GM12878 (cell line): ENCODE results near the gene NRDE2. TPM values are rescaled to one million over a fixed set of nuclear protein-coding genes. Genes with fewer than 3 reads are reported as not detected.

ENCODE experiments used
- BCL11A ChIP-seq: IDR thresholded peaks from 2 replicates; pipeline ENCODE4 v1.6.1; 2011; ENCODE audit warnings: low read depth, low read length
- BCL3 ChIP-seq: IDR thresholded peaks from 2 replicates; pipeline ENCODE4 v1.6.1; 2011; ENCODE audit warnings: borderline replicate concordance, low read depth, mild to moderate bottlenecking, moderate library complexity, low read length; ENCODE audit not compliant: insufficient read depth, poor library complexity, severe bottlenecking
- BCLAF1 ChIP-seq: fragments of 450-650 bp; IDR thresholded peaks from 2 replicates; pipeline ENCODE4 v1.6.1; 2017; ENCODE audit warnings: antibody characterized with exemption, mild to moderate bottlenecking, moderate library complexity
- CHD1 ChIP-seq: IDR thresholded peaks from 2 replicates; pipeline ENCODE4 v1.6.1; 2012; ENCODE audit warnings: low read depth, low read length, improper control_type of control experiment
- CREM ChIP-seq: IDR thresholded peaks from 2 replicates; pipeline ENCODE4 v1.6.1; 2014; ENCODE audit warnings: antibody characterized with exemption, low read depth
- IRF4 ChIP-seq: IDR thresholded peaks from 2 replicates; pipeline ENCODE4 v1.6.1; 2011; ENCODE audit warnings: low read depth, low read length
- MTA3 ChIP-seq: IDR thresholded peaks from 2 replicates; pipeline ENCODE4 v1.6.1; 2012; ENCODE audit warnings: low read length, inconsistent platforms, borderline replicate concordance
- PAX5 ChIP-seq: IDR thresholded peaks from 2 replicates; pipeline ENCODE4 v1.6.1; 2011; ENCODE audit warnings: low read depth, low read length, borderline replicate concordance
- RELB ChIP-seq: fragments of 450-650 bp; IDR thresholded peaks from 2 replicates; pipeline ENCODE4 v1.6.1; 2017; ENCODE audit warnings: low read depth, mild to moderate bottlenecking, moderate library complexity
- ZNF592 ChIP-seq: fragments of 450-650 bp; IDR thresholded peaks from 2 replicates; pipeline ENCODE4 v1.6.1; 2017; ENCODE audit warnings: mild to moderate bottlenecking, moderate library complexity
- ZNF622 ChIP-seq: fragments of 450-650 bp; IDR thresholded peaks from 2 replicates; pipeline ENCODE4 v1.6.1; 2017; ENCODE audit warnings: mild to moderate bottlenecking, inconsistent platforms
- polyA plus RNA-seq, 11 experiments: library from polyadenylated mRNA; depleted of rRNA in 4 of 11; unstranded in 6 of 11; stranded (reverse) in 5 of 11; fragments of >200 nt; fragmentation: Nextera tagmentation in 4 of 11; fragmentation: Illumina TruSeq in 1 of 11; extraction: Ambion mirVana in 4 of 11; extraction: Trizol in 1 of 11; gene quantifications; 1 replicate in 1 of 11; 2 replicates in 10 of 11; pipeline versions ENCODE4 v1.2.1 to v1.2.3, GENCODE V29; 2011 to 2016; ENCODE audit warnings: inconsistent platforms in 2 of 11, missing spikeins in 2 of 11, low read depth in 1 of 11
- total RNA-seq, 4 experiments: library from RNA; depleted of rRNA in 3 of 4; stranded (reverse); fragments of >200 nt in 3 of 4; fragmentation: Illumina TruSeq in 1 of 4; extraction: Trizol in 1 of 4; gene quantifications; 2 replicates each; pipeline versions ENCODE4 v1.2.1 to v1.2.3, GENCODE V29; 2013 to 2021

The NRDE2 gene
- total and polyA plus RNA-seq, 10 of the 15 experiments (the other 5 are each of a cell fraction or from before 2014, with no cell fraction given) = 8.3 to 21.0 (median 13.8) TPM

GRCh38 chr14:90349739-90350138, 18.0 kb upstream of the NRDE2 start (continued):
- TF ChIP-seq ZNF592 = no peak
- TF ChIP-seq RELB = no peak
- TF ChIP-seq MTA3 = no peak
- TF ChIP-seq CHD1 = no peak
- no peak for TF ChIP-seq BCL3
- TF ChIP-seq PAX5 = no peak
- TF ChIP-seq BCL11A = no peak
- no peak for TF ChIP-seq ZNF622
- TF ChIP-seq IRF4 = 0 out of 2 replicates have a peak, but pooled peaks have one; percentile 39
- TF ChIP-seq BCLAF1 = no peak
- TF ChIP-seq CREM = 0 out of 2 replicates have a peak, but pooled peaks have one; percentile 24
- TF ChIP-seq, all 136 proteins: peak for 6
